ENCODE measurements around the gene CABP5.
"Not testable (repeated sequence)": the region's sequence is repeated elsewhere in the genome, so short reads cannot be mapped to it uniquely, and the experiment has no call there.

CABP5 gene

GRCh38 chr19:48081106-48081505 is 37.2 kb upstream of the CABP5 start:
- no peak overlapping the region for H3K4me3 ChIP-seq (ENCODE audit: low read depth, low read length)
- POLR2A ChIA-PET, result interaction anchor here (1.0 kb wide), 1 partner anchor 15 kb away, joined by 4 read pairs; no protein-coding TSS in a partner anchor
- no peak for DNase-seq (ENCODE audit: low read depth, low spot score)
- CTCF ChIA-PET, result interaction anchor here (0.6 kb wide), 1 partner anchor 21 kb away, joined by 3 read pairs; no protein-coding TSS in a partner anchor
- no peak for TF ChIP-seq CTCF (IDR thresholded peaks at IDR 0.05; ENCODE audit: insufficient read depth, low read length, missing control alignments)

GRCh38 chr19:48070177-48070769 is 26.4 kb upstream of the CABP5 start:
- DNase-seq (ENCODE audit: low read depth, low spot score); POLR2A ChIA-PET; H3K4me3 ChIP-seq (ENCODE audit: low read depth, low read length); CTCF ChIA-PET: not testable (repeated sequence)

- ChIA-PET CTCF (no interaction called here), POLR2A (no interaction called here)
- TF ChIP-seq CTCF (IDR thresholded peaks at IDR 0.05; ENCODE audit: insufficient read depth, low read length, missing control alignments), result no peak
Measured at GRCh38 chr19:48069435-48069834, 25.6 kb upstream of the CABP5 start.

GRCh38 chr19:48064509-48064908 is 20.6 kb upstream of the CABP5 start:
- ChIA-PET CTCF (no interaction called here), POLR2A (no interaction called here)
- DNase-seq (ENCODE audit: low read depth, low spot score), result no peak

More at GRCh38 chr19:48069435-48069834, 25.6 kb upstream of the CABP5 start:
- DNase-seq (ENCODE audit: low read depth, low spot score), result no peak
- H3K4me3 ChIP-seq (ENCODE audit: low read depth, low read length), result no peak overlapping the region

GRCh38 chr19:48061401-48062344 is 17.8 kb upstream of the CABP5 start:
- POLR2A ChIA-PET, result no interaction called here
- CTCF ChIA-PET, result no interaction called here
- no peak for DNase-seq (ENCODE audit: low read depth, low spot score)
- no peak for TF ChIP-seq CTCF (IDR thresholded peaks at IDR 0.05; ENCODE audit: insufficient read depth, low read length, missing control alignments)
- no peak overlapping the region for H3K4me3 ChIP-seq (ENCODE audit: low read depth, low read length)

More at GRCh38 chr19:48064509-48064908, 20.6 kb upstream of the CABP5 start:
- no peak for TF ChIP-seq CTCF (IDR thresholded peaks at IDR 0.05; ENCODE audit: insufficient read depth, low read length, missing control alignments)
- no peak overlapping the region for H3K4me3 ChIP-seq (ENCODE audit: low read depth, low read length)

GRCh38 chr19:48060381-48060780 is 16.5 kb upstream of the CABP5 start:
- no peak overlapping the region for H3K4me3 ChIP-seq (ENCODE audit: low read depth, low read length)
- POLR2A ChIA-PET, result no interaction called here
- no peak for DNase-seq (ENCODE audit: low read depth, low spot score)
- CTCF ChIA-PET, result no interaction called here
- TF ChIP-seq CTCF (IDR thresholded peaks at IDR 0.05; ENCODE audit: insufficient read depth, low read length, missing control alignments), result no peak
